ENCODE results near the gene NAP1L4.

- TF ChIP-seq, protein P1, sequence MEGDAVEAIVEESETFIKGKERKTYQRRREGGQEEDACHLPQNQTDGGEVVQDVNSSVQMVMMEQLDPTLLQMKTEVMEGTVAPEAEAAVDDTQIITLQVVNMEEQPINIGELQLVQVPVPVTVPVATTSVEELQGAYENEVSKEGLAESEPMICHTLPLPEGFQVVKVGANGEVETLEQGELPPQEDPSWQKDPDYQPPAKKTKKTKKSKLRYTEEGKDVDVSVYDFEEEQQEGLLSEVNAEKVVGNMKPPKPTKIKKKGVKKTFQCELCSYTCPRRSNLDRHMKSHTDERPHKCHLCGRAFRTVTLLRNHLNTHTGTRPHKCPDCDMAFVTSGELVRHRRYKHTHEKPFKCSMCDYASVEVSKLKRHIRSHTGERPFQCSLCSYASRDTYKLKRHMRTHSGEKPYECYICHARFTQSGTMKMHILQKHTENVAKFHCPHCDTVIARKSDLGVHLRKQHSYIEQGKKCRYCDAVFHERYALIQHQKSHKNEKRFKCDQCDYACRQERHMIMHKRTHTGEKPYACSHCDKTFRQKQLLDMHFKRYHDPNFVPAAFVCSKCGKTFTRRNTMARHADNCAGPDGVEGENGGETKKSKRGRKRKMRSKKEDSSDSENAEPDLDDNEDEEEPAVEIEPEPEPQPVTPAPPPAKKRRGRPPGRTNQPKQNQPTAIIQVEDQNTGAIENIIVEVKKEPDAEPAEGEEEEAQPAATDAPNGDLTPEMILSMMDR (conservative IDR thresholded peaks at IDR 0.05; ENCODE audit: low read depth, low read length), result no peak
- no peak for TF ChIP-seq POLR2A (IDR thresholded peaks at IDR 0.05; ENCODE audit: low read depth, low read length)
- no peak for TF ChIP-seq MAZ (IDR thresholded peaks at IDR 0.05; ENCODE audit: borderline replicate concordance, low read depth, low read length)
- TF ChIP-seq CEBPB (IDR thresholded peaks at IDR 0.05; ENCODE audit: low read depth, low read length), result no peak
- no peak for TF ChIP-seq RFX5 (IDR thresholded peaks at IDR 0.05; ENCODE audit: low read depth, low read length)
- no peak for TF ChIP-seq FOS (IDR thresholded peaks at IDR 0.05; ENCODE audit: low read depth, low read length)
- no peak for TF ChIP-seq RAD21 (IDR thresholded peaks at IDR 0.05; ENCODE audit: low read length)
- TF ChIP-seq MAFK (IDR thresholded peaks at IDR 0.05; ENCODE audit: low read depth, low read length), result no peak
- TF ChIP-seq MXI1 (IDR thresholded peaks at IDR 0.05; ENCODE audit: borderline replicate concordance, low read depth, low read length), result no peak
- TF ChIP-seq CHD1 (IDR thresholded peaks at IDR 0.05; ENCODE audit: low read depth, low read length), result no peak
- TF ChIP-seq, protein P2, sequence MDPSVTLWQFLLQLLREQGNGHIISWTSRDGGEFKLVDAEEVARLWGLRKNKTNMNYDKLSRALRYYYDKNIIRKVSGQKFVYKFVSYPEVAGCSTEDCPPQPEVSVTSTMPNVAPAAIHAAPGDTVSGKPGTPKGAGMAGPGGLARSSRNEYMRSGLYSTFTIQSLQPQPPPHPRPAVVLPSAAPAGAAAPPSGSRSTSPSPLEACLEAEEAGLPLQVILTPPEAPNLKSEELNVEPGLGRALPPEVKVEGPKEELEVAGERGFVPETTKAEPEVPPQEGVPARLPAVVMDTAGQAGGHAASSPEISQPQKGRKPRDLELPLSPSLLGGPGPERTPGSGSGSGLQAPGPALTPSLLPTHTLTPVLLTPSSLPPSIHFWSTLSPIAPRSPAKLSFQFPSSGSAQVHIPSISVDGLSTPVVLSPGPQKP (IDR thresholded peaks at IDR 0.05; ENCODE audit: borderline replicate concordance, low read depth, low read length), result no peak
Measured at GRCh38 chr11:3026803-3027202, 34.7 kb upstream of the NAP1L4 start.

Data from IMR-90 (cell line).